B cell (primary cell): Measurements from ENCODE around the gene CRCP. TPM values are rescaled to one million over a fixed set of nuclear protein-coding genes. Genes with fewer than 3 reads are reported as not detected.

Source experiments
- ATAC-seq: fragments of 200-7000 bp; cut with Tn5 transposase; one replicate; pipeline ENCODE4 v1.10.0; 2021; ENCODE audit warnings: low read depth, mild to moderate bottlenecking, moderate number of reproducible peaks, moderate library complexity
- CTCF ChIA-PET: fragments of 350-600 bp; sonication (Branson Sonifier 250); formaldehyde crosslinking; loops from one replicate; lab custom pipeline; 2021; ENCODE audit warnings: antibody characterized with exemption, inconsistent platforms; lab: Charles Lee
- POLR2A ChIA-PET: fragments of 350-600 bp; sonication (Branson Sonifier 250); formaldehyde crosslinking; loops from one replicate; lab custom pipeline; 2021; ENCODE audit warnings: antibody characterized with exemption; lab: Charles Lee
- DNase-seq: peaks from one replicate; pipeline ENCODE4 v3.0.0; 2013
- H2AFZ ChIP-seq: 2 replicates; pipeline ENCODE4 v1.6.1; 2012; ENCODE audit warnings: mild to moderate bottlenecking, low read depth, low read length; ENCODE audit not compliant: insufficient read depth, poor library complexity, severe bottlenecking
- H3K27ac ChIP-seq, 2 donors: 1 replicate in 1 of 2; 2 replicates in 1 of 2; pipeline ENCODE4 v1.5.1; 2012 to 2013; ENCODE audit warnings: low read length in 2 of 2, mild to moderate bottlenecking in 2 of 2, moderate library complexity in 1 of 2
- H3K27me3 ChIP-seq, 4 experiments: fragments of 200-600 bp in 1 of 4; sonication (generic) in 1 of 4; replicated peaks in 1 of 4; 1 replicate in 2 of 4; 2 replicates in 2 of 4; pipeline versions ENCODE4 v1.6.1 to v1.7.0; 2013 to 2016; ENCODE audit warnings: low read length in 3 of 4, mild to moderate bottlenecking in 2 of 4, mixed read lengths in 1 of 4, moderate library complexity in 1 of 4; ENCODE audit not compliant: insufficient read depth in 4 of 4, control insufficient read depth in 3 of 4; ENCODE audit errors: control extremely low read depth in 1 of 4
- H3K36me3 ChIP-seq, 2 experiments: replicated peaks in 1 of 2; 1 replicate in 1 of 2; 2 replicates in 1 of 2; pipeline versions ENCODE4 v1.6.1 to v1.7.1; 2013; ENCODE audit warnings: low read length in 1 of 2; ENCODE audit not compliant: insufficient read depth in 2 of 2, control insufficient read depth in 1 of 2; ENCODE audit errors: control extremely low read depth in 1 of 2, extremely low read depth in 1 of 2
- H3K4me1 ChIP-seq, 2 donors: fragments of 200-600 bp in 1 of 2; sonication (generic) in 1 of 2; 1 replicate in 1 of 2; 2 replicates in 1 of 2; pipeline versions ENCODE4 v1.5.1 to v1.6.1; 2013 to 2017; ENCODE audit warnings: low read length in 2 of 2; ENCODE audit not compliant: control insufficient read depth in 2 of 2, insufficient read depth in 2 of 2
- H3K4me2 ChIP-seq: replicated peaks from 2 replicates; pipeline ENCODE3; 2012; ENCODE audit warnings: mild to moderate bottlenecking, low read depth, low read length; ENCODE audit not compliant: poor library complexity, severe bottlenecking
- H3K4me3 ChIP-seq, 5 experiments: fragments of 200-600 bp in 1 of 5; sonication (generic) in 1 of 5; 1 replicate in 3 of 5; 2 replicates in 2 of 5; pipeline versions ENCODE4 v1.5.1 to v1.7.0; 2011 to 2016; ENCODE audit warnings: low read length in 4 of 5, mild to moderate bottlenecking in 4 of 5, low read depth in 2 of 5, control low read depth in 1 of 5, moderate library complexity in 1 of 5; ENCODE audit not compliant: insufficient read depth in 1 of 5; ENCODE audit errors: control extremely low read depth in 1 of 5, extremely low read depth in 1 of 5
- H3K79me2 ChIP-seq: fragments of 200-600 bp; sonication (generic); one replicate; pipeline ENCODE4 v1.6.0; 2016; ENCODE audit warnings: low read length; ENCODE audit not compliant: control insufficient read depth, insufficient read depth
- H3K9ac ChIP-seq: fragments of 200-600 bp; sonication (generic); 2 replicates; pipeline ENCODE4 v1.6.1; 2017; ENCODE audit warnings: mild to moderate bottlenecking, low read length, moderate library complexity
- H3K9me3 ChIP-seq, 3 donors: one replicate each; pipeline versions ENCODE4 v1.6.1 to v1.7.1; 2013; ENCODE audit warnings: low read length in 2 of 3; ENCODE audit not compliant: control insufficient read depth in 2 of 3, insufficient read depth in 1 of 3; ENCODE audit errors: control extremely low read depth in 1 of 3
- H4K20me1 ChIP-seq: 2 replicates; pipeline ENCODE4 v1.6.0; 2012; ENCODE audit warnings: mild to moderate bottlenecking, low read length; ENCODE audit not compliant: insufficient read depth, control insufficient read depth, poor library complexity, severe bottlenecking
- H3K27ac Mint-ChIP-seq: one replicate; pipeline ENCODE4 v1.8.0; 2021; ENCODE audit warnings: mixed read lengths
- H3K27me3 Mint-ChIP-seq: one replicate; pipeline ENCODE4 v1.8.0; 2021; ENCODE audit warnings: mixed read lengths
- H3K4me1 Mint-ChIP-seq: one replicate; pipeline ENCODE4 v1.8.0; 2021; ENCODE audit warnings: mixed read lengths
- H3K4me3 Mint-ChIP-seq: one replicate; pipeline ENCODE4 v1.8.0; 2021; ENCODE audit warnings: mixed read lengths
- H3K9me3 Mint-ChIP-seq: one replicate; pipeline ENCODE4 v1.8.0; 2022; ENCODE audit warnings: mixed read lengths; ENCODE audit not compliant: insufficient read depth
- EZH2 ChIP-seq: IDR thresholded peaks from 2 replicates; pipeline ENCODE4 v1.6.1; 2012; ENCODE audit warnings: borderline replicate concordance, low read depth, mild to moderate bottlenecking, moderate library complexity, low read length; ENCODE audit not compliant: insufficient read depth, poor library complexity, severe bottlenecking
- WGBS: methylation state at CpG from one replicate; pipeline ENCODE4 v1.1.5; 2013; ENCODE audit warnings: missing lambda C conversion rate; ENCODE audit not compliant: insufficient coverage; 5-methylcytosine and 5-hydroxymethylcytosine counted together
- intact Hi-C: fragments of 100-400 bp; cut with micrococcal nuclease; formaldehyde crosslinking; loops from one replicate; pipeline ENCODE4 v1.10.0; 2022
- polyA plus RNA-seq: library from polyadenylated mRNA; depleted of rRNA; stranded (reverse); fragments of >200 nt; gene quantifications from 2 replicates; pipeline ENCODE4 v1.2.3, GENCODE V29; 2012
- total RNA-seq, 2 donors: library from RNA; stranded (reverse); fragments of 120-200 nt in 1 of 2; gene quantifications; 1 replicate in 1 of 2; 2 replicates in 1 of 2; pipeline versions ENCODE4 v1.2.3 to v1.2.4, GENCODE V29; 2013 to 2022
- TF ChIP-seq, protein P1 (sequence below): fragments of 200-600 bp; IDR thresholded peaks from one replicate; pipeline ENCODE4 v1.8.0; 2022; ENCODE audit warnings: antibody characterized with exemption, mild to moderate bottlenecking

CRCP gene
- total and polyA plus RNA-seq, 2 donors (not counting 1 experiment from before 2014, with no cell fraction given) = 20.8 to 39.6 TPM

DNA sequence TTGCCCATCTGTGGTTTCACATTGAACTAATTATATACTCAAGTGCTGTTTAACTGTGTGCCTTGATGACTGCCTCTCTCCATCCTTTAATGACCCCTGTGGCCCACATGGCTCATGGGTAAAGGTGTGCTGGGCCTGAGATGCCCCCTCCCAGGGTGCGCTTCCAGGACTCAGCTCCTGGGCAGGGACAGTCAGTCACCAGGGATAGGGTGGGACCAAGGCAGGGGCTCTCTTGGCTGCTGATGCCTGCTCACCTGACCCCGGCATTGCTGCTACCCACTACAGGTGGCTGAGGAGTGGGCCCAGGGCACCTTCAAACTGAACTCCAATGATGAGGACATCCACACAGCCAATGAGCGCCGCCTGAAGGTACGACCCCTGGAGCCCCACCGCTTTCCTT lies 32.6 kb upstream of the CRCP start:
- Mint-ChIP-seq H3K4me3 (no peak overlapping the region), H3K4me1 (peaks cover 4% of the 10 kb centered on the region), H3K27ac (no peak overlapping the region), H3K27me3 (no peaks in the 10 kb centered on the region), H3K9me3 (no peaks in the 10 kb centered on the region)
- Histone ChIP-seq H3K79me2 (no peaks in the 10 kb centered on the region), H4K20me1 (no peaks in the 10 kb centered on the region), H3K4me3 (no peak overlapping the region), H2AFZ (no peak overlapping the region), H3K27me3 (no peaks in the 10 kb centered on the region), H3K9ac (no peak overlapping the region), H3K36me3 (peaks cover 1 to 12% of the 10 kb centered on the region in 2 experiments), H3K4me2 (no peak overlapping the region), H3K9me3 (no peaks in the 10 kb centered on the region), H3K27ac (no peak overlapping the region), H3K4me1 (peaks cover 0 to 2% of the 10 kb centered on the region in 2 donors)
- intact Hi-C loops = no loop called here
- POLR2A ChIA-PET = interaction anchor here (0.6 kb wide), 1 partner anchor 12 kb away, joined by 3 read pairs; no protein-coding TSS in a partner anchor
- no peak for DNase-seq
- 97% methylated on average over 5 of the region's 6 CpGs for WGBS
- no peak for ATAC-seq
- CTCF ChIA-PET = no interaction called here
- TF ChIP-seq, protein P1, sequence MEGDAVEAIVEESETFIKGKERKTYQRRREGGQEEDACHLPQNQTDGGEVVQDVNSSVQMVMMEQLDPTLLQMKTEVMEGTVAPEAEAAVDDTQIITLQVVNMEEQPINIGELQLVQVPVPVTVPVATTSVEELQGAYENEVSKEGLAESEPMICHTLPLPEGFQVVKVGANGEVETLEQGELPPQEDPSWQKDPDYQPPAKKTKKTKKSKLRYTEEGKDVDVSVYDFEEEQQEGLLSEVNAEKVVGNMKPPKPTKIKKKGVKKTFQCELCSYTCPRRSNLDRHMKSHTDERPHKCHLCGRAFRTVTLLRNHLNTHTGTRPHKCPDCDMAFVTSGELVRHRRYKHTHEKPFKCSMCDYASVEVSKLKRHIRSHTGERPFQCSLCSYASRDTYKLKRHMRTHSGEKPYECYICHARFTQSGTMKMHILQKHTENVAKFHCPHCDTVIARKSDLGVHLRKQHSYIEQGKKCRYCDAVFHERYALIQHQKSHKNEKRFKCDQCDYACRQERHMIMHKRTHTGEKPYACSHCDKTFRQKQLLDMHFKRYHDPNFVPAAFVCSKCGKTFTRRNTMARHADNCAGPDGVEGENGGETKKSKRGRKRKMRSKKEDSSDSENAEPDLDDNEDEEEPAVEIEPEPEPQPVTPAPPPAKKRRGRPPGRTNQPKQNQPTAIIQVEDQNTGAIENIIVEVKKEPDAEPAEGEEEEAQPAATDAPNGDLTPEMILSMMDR = no peak
- TF ChIP-seq EZH2 = no peak

DNA sequence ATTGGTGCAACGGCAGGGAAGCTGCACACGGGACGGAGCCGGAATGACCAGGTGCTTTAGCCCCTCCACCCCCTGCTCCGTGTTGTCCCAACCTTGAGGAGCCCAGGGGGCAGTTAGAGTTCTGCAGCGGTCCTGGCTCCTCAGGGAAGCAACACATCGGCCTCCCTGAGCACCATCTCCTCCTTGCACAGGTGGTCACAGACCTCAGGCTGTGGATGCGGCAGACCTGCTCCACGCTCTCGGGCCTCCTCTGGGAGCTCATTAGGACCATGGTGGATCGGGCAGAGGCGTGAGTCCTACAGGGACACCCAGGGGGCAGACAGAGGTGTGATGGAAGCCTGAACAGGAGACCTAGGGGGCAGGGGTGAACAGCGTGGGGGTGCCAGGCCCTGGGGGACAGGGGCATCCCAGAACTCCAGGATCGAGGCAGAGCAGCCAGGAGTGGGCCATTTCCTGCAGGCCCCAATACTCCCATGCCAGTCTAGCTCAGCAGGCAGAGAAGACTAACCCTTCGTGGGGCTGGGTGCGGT lies 31.7 kb upstream of the CRCP start:
- no peak overlapping the region for H3K27ac ChIP-seq
- no peak overlapping the region for H3K4me3 Mint-ChIP-seq
- no peaks in the 10 kb centered on the region for H3K9me3 ChIP-seq
- H3K4me2 ChIP-seq = no peak overlapping the region
- no peak overlapping the region for H3K4me3 ChIP-seq
- H3K79me2 ChIP-seq = no peaks in the 10 kb centered on the region
- H2AFZ ChIP-seq = no peak overlapping the region
- H3K9ac ChIP-seq = no peak overlapping the region
- no peaks in the 10 kb centered on the region for H3K9me3 Mint-ChIP-seq
- POLR2A ChIA-PET = no interaction called here
- no peaks in the 10 kb centered on the region for H3K27me3 ChIP-seq
- DNase-seq = no peak
- H3K27me3 Mint-ChIP-seq = no peaks in the 10 kb centered on the region
- no peaks in the 10 kb centered on the region for H4K20me1 ChIP-seq
- CTCF ChIA-PET = no interaction called here
- 97% methylated on average over 16 of the region's 16 CpGs for WGBS
- H3K4me1 Mint-ChIP-seq = no peaks in the 10 kb centered on the region
- H3K27ac Mint-ChIP-seq = no peak overlapping the region
- peaks cover 1 to 16% of the 10 kb centered on the region in 2 experiments for H3K36me3 ChIP-seq
- TF ChIP-seq EZH2 = no peak
- TF ChIP-seq, protein P1 = no peak
- H3K4me1 ChIP-seq = no peaks in the 10 kb centered on the region
- ATAC-seq = no peak
- intact Hi-C loops = no loop called here
